GM23248 (cell line): Measurements from ENCODE around the gene RAP2B. TPM values are rescaled to one million over a fixed set of nuclear protein-coding genes. Genes with fewer than 3 reads are reported as not detected.
A peak's percentile ranks its signal among the peaks of the same experiment; 100 is the strongest.

Experiments
- DNase-seq: peaks from one replicate; pipeline ENCODE4 v3.0.0-alpha.2; 2015
- H2AFZ ChIP-seq: fragments of 200-600 bp; sonication (generic); 2 replicates; pipeline ENCODE4 v1.6.1; 2016; ENCODE audit warnings: antibody characterized with exemption
- H3F3A ChIP-seq: fragments of 200-600 bp; sonication (generic); 2 replicates; pipeline ENCODE4 v1.6.1; 2016; ENCODE audit warnings: mild to moderate bottlenecking, antibody characterized with exemption, mixed run types; ENCODE audit not compliant: insufficient read depth
- H3K27ac ChIP-seq: fragments of 200-600 bp; sonication (generic); 2 replicates; pipeline ENCODE4 v1.5.1; 2016; ENCODE audit warnings: mild to moderate bottlenecking
- H3K27me3 ChIP-seq: fragments of 200-600 bp; sonication (generic); replicated peaks from 2 replicates; pipeline ENCODE4 v1.6.1; 2016; ENCODE audit warnings: mild to moderate bottlenecking; ENCODE audit not compliant: insufficient read depth
- H3K36me3 ChIP-seq: fragments of 200-600 bp; sonication (generic); 2 replicates; pipeline ENCODE4 v1.6.1; 2016; ENCODE audit warnings: low read depth, mild to moderate bottlenecking
- H3K4me1 ChIP-seq: fragments of 200-600 bp; sonication (generic); 2 replicates; pipeline ENCODE4 v1.6.1; 2016; ENCODE audit warnings: mild to moderate bottlenecking; ENCODE audit not compliant: insufficient read depth
- H3K4me2 ChIP-seq: fragments of 200-600 bp; sonication (generic); one replicate; pipeline ENCODE4 v1.6.1; 2016; ENCODE audit warnings: mild to moderate bottlenecking; ENCODE audit not compliant: unreplicated experiment
- H3K4me3 ChIP-seq: fragments of 200-600 bp; sonication (generic); 2 replicates; pipeline ENCODE4 v1.5.1; 2016; ENCODE audit warnings: mild to moderate bottlenecking
- H3K79me2 ChIP-seq: fragments of 200-600 bp; sonication (generic); 2 replicates; pipeline ENCODE4 v1.6.1; 2016; ENCODE audit warnings: mild to moderate bottlenecking; ENCODE audit not compliant: insufficient read depth
- H3K9ac ChIP-seq: fragments of 200-600 bp; sonication (generic); 2 replicates; pipeline ENCODE4 v1.6.1; 2016; ENCODE audit warnings: mild to moderate bottlenecking
- H3K9me2 ChIP-seq: fragments of 200-600 bp; sonication (generic); 2 replicates; pipeline ENCODE4 v1.6.1; 2016; ENCODE audit warnings: mixed run types, mild to moderate bottlenecking, moderate library complexity; ENCODE audit not compliant: insufficient read depth
- H3K9me3 ChIP-seq: fragments of 200-600 bp; sonication (generic); one replicate; pipeline ENCODE4 v1.6.1; 2017; ENCODE audit warnings: low read depth
- H4K20me1 ChIP-seq: fragments of 200-600 bp; sonication (generic); 2 replicates; pipeline ENCODE4 v1.6.0; 2016; ENCODE audit not compliant: insufficient read depth
- EZH2 ChIP-seq: fragments of 200-600 bp; sonication (generic); IDR thresholded peaks from 2 replicates; pipeline ENCODE4 v1.6.1; 2018; ENCODE audit warnings: antibody characterized with exemption, mild to moderate bottlenecking; ENCODE audit not compliant: insufficient read depth, poor library complexity, severe bottlenecking
- EZH2phosphoT487 ChIP-seq: fragments of 200-600 bp; sonication (generic); IDR thresholded peaks from 2 replicates; pipeline ENCODE4 v1.6.1; 2018; ENCODE audit warnings: antibody characterized with exemption, moderate library complexity, mild to moderate bottlenecking, low read depth; ENCODE audit not compliant: insufficient read depth
- WGBS, 2 experiments: methylation state at CpG; one replicate each; pipeline ENCODE4 v1.1.6; 2015 to 2017; ENCODE audit warnings: low lambda C conversion rate in 2 of 2, low coverage in 1 of 2; ENCODE audit errors: missing lambda C conversion rate in 2 of 2; 5-methylcytosine and 5-hydroxymethylcytosine counted together
- in situ Hi-C: fragments of 300-500 bp; cut with MboI; formaldehyde crosslinking; loops from 2 replicates; pipeline ENCODE4 v1.15.0; 2020
- polyA plus RNA-seq: library from polyadenylated mRNA; unstranded; fragments of >200 nt; fragmentation: Nextera tagmentation; extraction: Ambion mirVana; gene quantifications from 2 replicates; pipeline ENCODE4 v1.2.1, GENCODE V29; 2016
- total RNA-seq: library from RNA; depleted of rRNA; stranded (reverse); fragments of >200 nt; shearing (Covaris generic); gene quantifications from 2 replicates; pipeline ENCODE4 v1.2.3, GENCODE V29; 2014

Gene RAP2B
- total and polyA plus RNA-seq, 2 experiments from 2014 or later: 12.9 to 13.2 TPM

GRCh38 chr3:153210146-153210545 is 48.1 kb downstream of the RAP2B start:
- Histone ChIP-seq H3K36me3 (no peaks in the 10 kb centered on the region), H3K4me3 (no peak overlapping the region), H3K79me2 (no peaks in the 10 kb centered on the region), H3K27ac (peak overlapping the region; percentile 56), H3K9ac (no peak overlapping the region), H3K9me2 (no peaks in the 10 kb centered on the region), H3K4me2 (peak overlapping the region; percentile 76), H3K27me3 (no peaks in the 10 kb centered on the region), H3F3A (peaks cover 20% of the 10 kb centered on the region), H3K4me1 (peaks cover 23% of the 10 kb centered on the region), H2AFZ (peak overlapping the region; percentile 38), H3K9me3 (no peaks in the 10 kb centered on the region), H4K20me1 (no peaks in the 10 kb centered on the region)
- 11 to 18% methylated on average over 3 of the region's 3 CpGs for WGBS, 2 experiments
- in situ Hi-C loops: no loop called here
- TF ChIP-seq EZH2phosphoT487 (no peak), EZH2 (no peak)
- peak; percentile 66 for DNase-seq

GRCh38 chr3:153210660-153211059 is 48.6 kb downstream of the RAP2B start:
- H3K9ac ChIP-seq: no peak overlapping the region
- peaks cover 20% of the 10 kb centered on the region for H3F3A ChIP-seq
- peak overlapping the region; percentile 38 for H2AFZ ChIP-seq
- H4K20me1 ChIP-seq: no peaks in the 10 kb centered on the region
- no peaks in the 10 kb centered on the region for H3K79me2 ChIP-seq
- H3K4me3 ChIP-seq: no peak overlapping the region
- no peaks in the 10 kb centered on the region for H3K9me3 ChIP-seq
- WGBS, 2 experiments: 93 to 100% methylated on average over 1 of the region's 1 CpG
- no peaks in the 10 kb centered on the region for H3K9me2 ChIP-seq
- in situ Hi-C loops: no loop called here
- peak; percentile 26 for DNase-seq
- peaks cover 23% of the 10 kb centered on the region for H3K4me1 ChIP-seq
- no peak overlapping the region for H3K27ac ChIP-seq
- H3K27me3 ChIP-seq: no peaks in the 10 kb centered on the region
- H3K36me3 ChIP-seq: no peaks in the 10 kb centered on the region
- TF ChIP-seq EZH2phosphoT487 (no peak), EZH2 (no peak)
- H3K4me2 ChIP-seq: peak overlapping the region; percentile 76

- Histone ChIP-seq H2AFZ (no peak overlapping the region), H3K9me3 (no peaks in the 10 kb centered on the region), H3K9me2 (no peaks in the 10 kb centered on the region), H3K79me2 (no peaks in the 10 kb centered on the region), H3K27ac (no peak overlapping the region), H3K27me3 (no peaks in the 10 kb centered on the region), H3K4me1 (peaks cover 13% of the 10 kb centered on the region), H3K36me3 (no peaks in the 10 kb centered on the region), H3K4me3 (no peak overlapping the region), H3F3A (peaks cover 24% of the 10 kb centered on the region), H3K4me2 (no peak overlapping the region), H4K20me1 (no peaks in the 10 kb centered on the region), H3K9ac (no peak overlapping the region)
- TF ChIP-seq EZH2phosphoT487 (no peak), EZH2 (no peak)
- in situ Hi-C loops: no loop called here
- DNase-seq: no peak
- 31 to 35% methylated on average over 1 of the region's 1 CpG for WGBS, 2 experiments
These were observed 53.5 kb downstream of the RAP2B start for GRCh38 chr3:153215497-153215896.

- WGBS, 2 experiments: 37 to 43% methylated on average over 5 of the region's 5 CpGs
- Histone ChIP-seq H4K20me1 (no peaks in the 10 kb centered on the region), H3K27me3 (no peaks in the 10 kb centered on the region), H3K36me3 (no peaks in the 10 kb centered on the region), H3K4me1 (peaks cover 11% of the 10 kb centered on the region), H3K9ac (no peak overlapping the region), H2AFZ (no peak overlapping the region), H3K4me2 (no peak overlapping the region), H3K79me2 (no peaks in the 10 kb centered on the region), H3F3A (peaks cover 23% of the 10 kb centered on the region), H3K4me3 (no peak overlapping the region), H3K27ac (no peak overlapping the region), H3K9me2 (no peaks in the 10 kb centered on the region), H3K9me3 (no peaks in the 10 kb centered on the region)
- no peak for TF ChIP-seq EZH2
- TF ChIP-seq EZH2phosphoT487: no peak
- DNase-seq: peak; percentile 29
- in situ Hi-C loops: no loop called here
These were observed 53.9 kb downstream of the RAP2B start for GRCh38 chr3:153215966-153216365.

- Histone ChIP-seq H3K4me2 (no peak overlapping the region), H3K27ac (no peak overlapping the region), H3K79me2 (no peaks in the 10 kb centered on the region), H3K36me3 (no peaks in the 10 kb centered on the region), H4K20me1 (no peaks in the 10 kb centered on the region), H3K4me1 (peaks cover 18% of the 10 kb centered on the region), H3K4me3 (no peak overlapping the region), H3K9me2 (no peaks in the 10 kb centered on the region), H3K9ac (no peak overlapping the region), H2AFZ (no peak overlapping the region), H3K27me3 (no peaks in the 10 kb centered on the region), H3F3A (peaks cover 30% of the 10 kb centered on the region), H3K9me3 (no peaks in the 10 kb centered on the region)
- WGBS, 2 experiments: 89 to 93% methylated on average over 2 of the region's 2 CpGs
- TF ChIP-seq EZH2phosphoT487 (no peak), EZH2 (no peak)
- DNase-seq: no peak
- in situ Hi-C loops: no loop called here
These were observed 54.9 kb downstream of the RAP2B start for GRCh38 chr3:153216928-153217327.
